HS-27A (cell line): ENCODE results near the gene NOC4L.
A peak's percentile ranks its signal among the peaks of the same experiment; 100 is the strongest.
"Not testable (repeated sequence)": the region's sequence is repeated elsewhere in the genome, so short reads cannot be mapped to it uniquely, and the experiment has no call there.

ENCODE experiments used
- DNase-seq: peaks from one replicate; pipeline ENCODE4 v3.0.0-alpha.2; 2012; ENCODE audit warnings: low read depth, missing footprints

The NOC4L gene

GRCh38 chr12:132144115-132144809 is at the start of gene NOC4L, which contains the start of gene DDX51:
TSS of gene NOC4L (plus strand) at chr12:132144457. CDS start at chr12:132144489, 32 bp downstream.
TSS of gene DDX51 (minus strand) at chr12:132144319. CDS start at chr12:132144296, 23 bp downstream.
- DNase-seq, result peak; percentile 77

- DNase-seq, result no peak
Observed at GRCh38 chr12:132095520-132096409, 48.5 kb upstream of the NOC4L start.

DNA sequence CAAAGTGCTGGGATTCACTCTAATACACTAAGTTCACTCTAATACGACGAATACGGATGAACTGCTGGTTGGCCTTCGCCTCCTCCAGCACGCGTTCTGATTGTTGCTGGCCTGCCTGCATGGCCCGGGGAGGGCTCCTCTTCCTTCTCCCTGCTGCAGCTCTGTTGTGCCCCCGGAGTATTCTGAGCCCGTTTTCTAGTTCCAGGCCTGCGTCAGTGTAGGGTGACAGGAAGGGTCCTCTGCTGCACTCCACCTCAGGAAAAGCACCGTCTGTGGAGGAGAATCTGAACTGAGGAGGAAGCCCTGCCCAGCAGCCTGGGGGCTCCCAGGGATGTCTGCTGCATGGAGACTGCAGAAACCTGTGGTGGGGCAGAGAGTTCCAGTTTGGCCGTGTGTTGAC is 44.5 kb upstream of the NOC4L start:
- no peak for DNase-seq

DNA sequence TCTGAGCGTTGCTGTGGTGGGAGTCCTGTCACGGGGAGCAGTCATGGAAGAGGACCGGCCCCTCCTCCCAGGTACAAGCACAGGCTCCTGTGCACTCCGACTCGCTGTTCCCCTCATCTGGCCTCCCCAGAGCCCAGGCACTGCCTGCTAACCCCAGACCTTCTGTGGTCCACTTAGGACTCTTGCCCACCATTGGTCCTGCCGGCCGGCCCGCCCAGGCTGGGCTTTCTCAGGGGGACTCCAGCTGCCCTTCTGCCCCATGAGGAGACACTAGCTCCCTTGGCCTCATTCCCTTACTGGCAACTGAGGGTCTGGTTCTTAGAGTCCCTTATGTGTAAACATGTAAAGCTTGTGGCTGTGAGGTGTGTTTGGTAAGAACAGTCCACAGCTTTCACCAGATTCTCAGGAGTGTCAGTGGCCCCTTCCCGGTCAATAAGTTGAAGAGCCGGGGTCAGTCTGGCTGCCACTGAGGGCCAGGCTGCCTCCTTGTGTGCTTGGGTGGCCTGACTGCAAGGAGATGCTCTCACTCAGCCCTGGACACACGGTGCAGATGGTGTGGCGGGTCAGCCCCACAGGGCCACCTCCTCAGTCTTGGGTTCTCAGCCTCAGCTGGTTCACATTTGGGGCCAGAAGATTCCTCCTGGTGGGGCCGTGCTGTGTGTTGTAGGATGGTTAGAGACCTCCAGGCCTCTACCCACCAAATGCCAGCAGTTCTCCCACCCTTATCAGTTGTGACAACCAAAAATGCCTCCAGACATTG is 43.8 kb upstream of the NOC4L start:
- DNase-seq, result no peak

DNA sequence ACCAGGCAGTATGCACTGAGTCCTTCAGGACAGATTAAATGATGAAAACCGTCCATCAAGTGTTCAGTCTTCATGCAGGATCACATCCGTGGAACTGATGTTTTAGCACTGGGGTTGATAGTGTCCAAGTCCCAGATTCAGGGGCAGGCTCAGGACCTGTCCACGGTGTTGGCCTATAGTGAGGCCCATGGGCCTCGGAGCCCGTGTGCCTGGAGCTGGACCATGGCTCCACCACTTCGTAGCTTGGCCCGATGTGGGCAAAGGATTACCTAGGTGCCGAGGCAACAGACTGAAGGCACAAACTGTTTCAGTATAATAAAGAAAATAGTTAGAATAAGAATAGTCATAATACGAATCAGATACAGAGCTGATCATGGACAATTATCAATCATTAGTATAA is 42.0 kb upstream of the NOC4L start:
- DNase-seq, result no peak

- DNase-seq, result not testable (repeated sequence)
Observed at GRCh38 chr12:132103072-132103471, 41.2 kb upstream of the NOC4L start.

DNA sequence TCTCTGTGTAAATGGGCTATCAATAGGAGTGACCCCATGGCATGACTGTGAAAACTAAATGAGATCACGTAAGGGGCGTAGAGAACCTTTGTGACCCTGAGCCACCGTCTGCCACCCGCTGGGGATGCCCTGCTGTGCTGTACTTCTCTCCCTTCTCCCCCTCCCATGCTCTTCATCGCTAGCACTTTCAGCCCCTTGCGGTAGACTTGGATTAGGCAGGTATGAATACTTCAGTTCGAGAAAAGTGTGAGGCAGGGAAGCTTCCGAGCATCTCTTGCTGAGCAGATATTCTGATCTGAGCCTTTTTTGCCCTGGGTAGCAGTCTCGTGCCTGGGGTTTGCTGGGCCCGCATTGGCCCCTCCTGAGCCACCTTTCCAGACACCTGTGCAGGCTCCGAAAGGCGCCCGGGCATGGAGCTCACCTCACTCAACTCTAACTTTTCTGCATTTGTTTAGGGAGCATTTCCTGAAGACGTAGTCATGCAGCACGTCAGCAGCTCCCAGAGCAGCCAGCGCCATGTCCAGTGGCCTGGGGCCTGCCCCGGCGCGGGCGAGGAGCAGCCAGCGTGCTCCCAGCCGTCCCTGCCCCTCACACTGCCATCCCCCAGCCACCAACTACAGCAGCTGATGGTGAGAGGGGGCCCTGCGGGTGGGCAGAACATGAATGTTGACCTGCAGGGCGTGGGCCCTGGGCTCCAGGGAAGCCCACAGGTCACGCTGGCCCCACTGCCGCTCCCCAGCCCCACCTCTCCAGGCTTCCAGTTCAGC is 40.5 kb upstream of the NOC4L start:
- DNase-seq, result no peak

- no peak for DNase-seq
Observed at GRCh38 chr12:132105467-132105866, 38.8 kb upstream of the NOC4L start.

GRCh38 chr12:132106921-132107320 is 37.3 kb upstream of the NOC4L start:
- DNase-seq, result no peak

GRCh38 chr12:132108211-132108832 is 35.9 kb upstream of the NOC4L start:
- DNase-seq, result no peak

DNA sequence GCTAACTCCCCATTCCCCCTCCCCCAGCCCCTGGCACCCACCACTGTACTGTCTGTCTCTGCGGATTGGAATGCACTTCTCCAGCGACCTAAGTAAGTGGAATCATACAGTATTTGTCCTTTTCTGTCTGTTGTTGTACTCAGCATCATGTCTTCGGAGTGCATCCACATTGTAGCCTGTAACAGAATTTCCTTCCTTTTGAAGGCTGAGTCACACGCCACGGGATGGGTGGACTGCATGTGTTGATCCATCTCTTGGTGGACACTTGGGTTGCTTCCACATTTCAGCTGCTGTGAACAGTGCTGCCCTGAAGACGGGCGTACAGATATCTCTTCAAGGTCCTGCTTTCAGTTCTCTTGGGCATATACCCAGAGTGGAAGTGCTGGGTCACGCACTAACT is 34.5 kb upstream of the NOC4L start:
- DNase-seq, result no peak

DNA sequence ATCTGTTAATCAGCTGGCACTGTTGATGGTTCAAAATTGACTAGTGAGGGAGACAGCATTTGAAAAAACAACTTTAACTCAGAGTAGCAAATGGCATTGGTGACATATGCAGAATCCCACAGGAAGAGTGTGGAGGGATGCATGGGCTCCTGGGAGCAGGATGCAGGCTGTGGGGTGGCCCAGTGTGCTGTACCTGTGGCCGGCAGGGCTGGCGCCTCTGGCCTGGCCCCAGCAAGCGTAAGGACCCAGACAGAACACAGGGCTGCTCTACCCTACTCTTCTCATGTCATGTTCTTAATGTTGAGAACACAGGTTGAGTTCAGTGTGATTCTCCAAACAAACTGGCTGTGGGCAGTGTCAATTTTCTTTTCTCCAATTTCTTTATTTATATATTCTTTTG is 33.6 kb upstream of the NOC4L start:
- DNase-seq, result no peak

DNA sequence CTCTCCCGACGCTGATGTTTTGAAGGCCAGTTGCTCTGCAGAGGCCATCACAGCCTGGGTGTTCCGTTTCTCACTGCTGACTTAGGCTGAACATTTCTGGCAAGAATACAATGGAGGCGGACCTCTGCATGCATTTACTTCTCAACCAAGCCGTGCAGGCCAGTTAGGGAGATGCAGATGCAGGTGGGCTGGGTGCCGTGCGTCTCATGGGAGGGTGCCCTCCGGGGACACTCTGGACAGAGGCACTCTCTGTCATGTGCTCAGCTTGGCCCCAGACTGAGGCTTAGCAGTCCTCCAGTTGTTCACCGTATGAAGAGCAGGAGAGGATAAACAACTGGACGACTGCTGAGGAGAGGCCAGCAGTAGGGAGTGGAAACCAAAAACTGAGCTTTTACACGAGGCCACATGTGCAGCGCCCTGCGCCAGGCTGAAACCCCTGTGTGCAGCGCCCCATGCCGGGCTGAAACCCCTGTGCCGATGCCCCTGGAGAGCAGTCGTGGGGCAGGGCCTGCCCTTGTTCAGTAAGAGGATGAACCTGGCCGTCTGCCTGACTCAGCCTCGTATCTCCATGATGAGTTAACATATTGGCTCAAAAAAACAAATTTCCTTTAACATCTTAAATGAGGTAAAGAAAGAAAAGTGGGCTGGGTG is 32.5 kb upstream of the NOC4L start:
- no peak for DNase-seq

DNA sequence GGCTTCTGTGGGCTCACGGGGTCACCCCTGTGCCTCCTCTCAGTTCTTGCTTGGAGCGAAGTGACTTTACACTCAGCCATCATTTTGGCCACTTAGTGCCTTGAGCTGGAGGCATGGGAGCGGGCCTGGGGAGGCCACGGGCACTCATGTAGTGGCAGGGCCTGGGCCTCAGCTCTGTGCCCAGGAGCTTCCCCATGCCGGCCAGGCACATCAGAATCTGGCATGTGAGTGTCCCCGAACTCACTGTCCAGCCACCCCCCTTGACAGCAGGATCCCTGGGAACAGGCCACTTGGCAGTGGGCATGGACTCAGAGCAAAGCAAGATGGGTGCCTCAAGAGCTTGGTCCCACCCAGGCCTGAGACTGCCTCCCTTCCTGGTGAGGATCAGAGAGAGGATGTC is 29.6 kb upstream of the NOC4L start:
- DNase-seq, result no peak

DNA sequence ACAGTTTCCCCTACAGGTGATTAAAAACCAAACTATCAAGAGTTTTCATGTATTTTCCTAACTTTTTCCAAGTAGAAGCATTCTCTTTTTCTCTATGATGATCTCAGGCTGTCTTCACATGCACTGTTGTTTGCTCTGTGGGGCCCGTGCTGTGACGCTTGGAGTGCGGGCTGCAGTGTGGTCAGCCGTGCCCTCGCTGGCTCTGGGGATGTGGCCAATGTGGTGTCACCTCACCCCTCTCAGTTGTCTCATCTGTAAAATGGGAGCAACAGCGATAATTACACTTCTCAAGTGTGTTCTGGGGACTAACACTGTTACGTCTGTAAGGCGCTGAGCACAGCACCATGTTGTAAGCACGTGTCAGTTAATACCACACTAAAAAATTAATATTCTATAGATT is 28.8 kb upstream of the NOC4L start:
- DNase-seq, result no peak

DNA sequence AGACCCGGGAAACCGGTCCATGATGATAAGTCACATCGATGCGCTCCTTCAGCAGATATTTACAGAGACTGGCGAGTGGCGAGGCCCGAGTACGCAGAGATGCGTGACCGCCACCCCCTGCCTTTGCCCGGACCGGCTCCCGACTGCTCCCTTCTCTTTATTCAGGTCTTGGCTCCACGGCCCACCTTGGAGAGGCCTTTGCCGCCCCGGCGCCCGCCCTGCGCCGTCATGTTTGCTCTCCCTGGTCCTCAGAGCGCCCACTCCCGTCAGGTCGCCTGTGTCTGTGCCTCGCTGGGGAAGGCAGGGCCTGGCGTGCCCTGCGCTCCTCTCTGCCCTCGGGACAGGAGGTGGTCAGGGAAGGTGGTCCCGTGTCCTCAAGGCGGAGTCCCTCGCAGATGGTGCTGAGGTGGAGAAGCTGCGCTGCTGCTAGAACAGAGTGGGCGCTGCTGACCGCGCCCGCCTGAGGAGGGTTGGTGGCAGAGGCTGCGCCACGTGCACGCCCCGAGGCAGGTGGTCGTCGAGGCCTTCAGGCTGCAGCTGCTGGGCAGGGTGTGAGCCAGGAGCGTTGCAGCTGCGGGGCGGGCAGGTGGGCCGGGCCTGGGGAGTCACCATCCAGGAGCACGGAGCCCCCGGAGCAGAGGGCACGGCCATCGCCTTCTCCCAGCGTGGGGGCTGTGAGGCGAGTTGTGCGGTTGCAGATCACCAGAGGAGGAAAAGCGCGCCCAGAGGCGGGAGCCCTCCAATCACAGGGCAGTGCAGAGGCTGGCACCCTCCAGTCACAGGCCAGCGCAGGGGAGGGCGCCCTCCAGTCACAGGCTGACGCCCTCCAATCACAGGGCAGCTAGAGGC is 27.3 kb upstream of the NOC4L start:
- no peak for DNase-seq

DNA sequence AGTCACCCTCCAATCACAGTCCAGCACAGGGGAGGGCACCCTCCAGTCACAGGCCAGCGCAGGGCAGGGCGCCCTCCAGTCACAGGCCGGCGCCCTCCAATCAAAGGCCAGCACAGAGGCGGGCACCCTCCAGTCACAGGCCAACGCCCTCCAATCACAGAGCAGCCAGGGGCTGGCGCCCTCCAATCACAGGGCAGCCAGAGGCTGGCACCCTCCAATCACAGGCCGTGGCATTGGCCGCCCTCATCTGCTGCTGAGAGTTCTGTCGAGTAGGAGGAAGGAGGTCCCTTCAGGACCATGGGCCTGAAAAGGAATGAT is 26.7 kb upstream of the NOC4L start:
- DNase-seq, result no peak

DNA sequence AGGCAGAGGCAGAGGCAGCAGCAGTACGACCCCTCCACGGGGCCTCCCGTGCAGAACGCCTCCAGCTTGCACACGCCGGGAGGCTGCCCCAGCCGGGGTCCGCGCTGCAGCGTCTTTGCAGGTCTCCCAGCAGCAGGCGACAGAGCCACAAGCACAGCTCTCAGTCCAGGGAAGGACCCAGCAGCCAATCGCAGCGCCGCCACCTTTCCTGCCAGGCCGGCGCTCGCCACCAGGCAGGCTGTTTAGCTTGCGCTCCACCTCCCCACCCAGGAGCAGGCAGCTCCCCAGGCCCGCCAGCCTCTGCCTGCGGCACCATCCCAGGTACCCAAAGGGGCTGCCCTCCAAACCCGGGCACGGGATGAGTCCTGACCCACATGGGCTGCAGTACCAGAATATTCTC is 25.4 kb upstream of the NOC4L start:
- no peak for DNase-seq

DNA sequence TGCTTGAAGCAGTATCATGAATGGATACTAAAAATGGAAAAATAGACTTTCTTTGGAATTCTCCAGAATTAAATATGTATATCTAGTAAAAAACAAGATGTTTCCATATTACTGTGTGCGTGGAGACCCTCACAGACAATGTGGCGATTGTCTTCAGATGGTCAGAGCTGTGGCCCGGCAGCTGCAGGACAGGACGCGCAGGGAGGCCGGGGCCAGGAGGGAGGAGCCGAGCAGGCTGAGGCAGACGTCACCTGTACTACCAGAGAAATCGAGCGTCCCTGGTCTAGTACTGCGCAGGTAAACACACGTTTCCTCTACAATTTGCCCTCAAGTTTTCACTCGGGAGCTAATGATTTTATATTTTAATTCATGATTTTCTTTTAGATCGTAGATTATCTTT is 23.0 kb upstream of the NOC4L start:
- DNase-seq, result no peak
